Smooth muscle cell (in vitro differentiated cells): ENCODE results near the gene LRCH1. TPM values are rescaled to one million over a fixed set of nuclear protein-coding genes. Genes with fewer than 3 reads are reported as not detected.

Experiments used
- DNase-seq: peaks from one replicate; lab custom pipeline; 2025; ENCODE audit not compliant: unreplicated experiment; lab: John Stamatoyannopoulos, UW
- H2AFZ ChIP-seq: fragments of 200-600 bp; sonication (generic); 2 replicates; pipeline ENCODE4 v1.6.0; 2016; ENCODE audit warnings: antibody characterized with exemption, low read depth, mild to moderate bottlenecking
- H3F3A ChIP-seq: fragments of 200-600 bp; sonication (generic); 2 replicates; pipeline ENCODE4 v1.6.0; 2017; ENCODE audit warnings: antibody characterized with exemption, low read depth
- H3K27ac ChIP-seq: fragments of 200-600 bp; sonication (generic); 2 replicates; pipeline ENCODE4 v1.5.1; 2016; ENCODE audit warnings: low read depth, mild to moderate bottlenecking
- H3K27me3 ChIP-seq: fragments of 200-600 bp; sonication (generic); 2 replicates; pipeline ENCODE4 v1.6.1; 2016; ENCODE audit warnings: low read depth, mild to moderate bottlenecking
- H3K36me3 ChIP-seq: fragments of 200-600 bp; sonication (generic); 2 replicates; pipeline ENCODE4 v1.5.1; 2016; ENCODE audit warnings: low read depth
- H3K4me1 ChIP-seq: fragments of 200-600 bp; sonication (generic); 2 replicates; pipeline ENCODE4 v1.5.1; 2016; ENCODE audit warnings: low read depth
- H3K4me2 ChIP-seq: fragments of 200-600 bp; sonication (generic); 2 replicates; pipeline ENCODE4 v1.6.0; 2016; ENCODE audit warnings: mild to moderate bottlenecking
- H3K4me3 ChIP-seq: fragments of 200-600 bp; sonication (generic); 2 replicates; pipeline ENCODE4 v1.5.1; 2016; ENCODE audit warnings: mild to moderate bottlenecking
- H3K79me2 ChIP-seq: fragments of 200-600 bp; sonication (generic); 2 replicates; pipeline ENCODE4 v1.6.0; 2016; ENCODE audit warnings: low read depth, mild to moderate bottlenecking
- H3K9ac ChIP-seq: fragments of 200-600 bp; sonication (generic); 2 replicates; pipeline ENCODE4 v1.6.0; 2016; ENCODE audit warnings: low read depth
- H3K9me3 ChIP-seq: fragments of 200-600 bp; sonication (generic); replicated peaks from 2 replicates; pipeline ENCODE4 v1.5.1; 2016; ENCODE audit warnings: low read depth
- H4K20me1 ChIP-seq: fragments of 200-600 bp; sonication (generic); 2 replicates; pipeline ENCODE4 v1.6.0; 2016; ENCODE audit warnings: low read depth
- whole genome bisulfite sequencing: methylation state at CpG from one replicate; pipeline ENCODE4 v1.1.7; 2016; ENCODE audit warnings: low lambda C conversion rate; 5-methylcytosine and 5-hydroxymethylcytosine counted together
- polyA plus RNA-seq: library from polyadenylated mRNA; unstranded; fragments of >200 nt; fragmentation: Nextera tagmentation; extraction: Ambion mirVana; gene quantifications from 2 replicates; pipeline ENCODE4 v1.2.1, GENCODE V29; 2016
- total RNA-seq: library from RNA; depleted of rRNA; stranded (reverse); fragments of >200 nt; gene quantifications from 2 replicates; pipeline ENCODE4 v1.2.3, GENCODE V29; 2014
- TF ChIP-seq, protein P1 (sequence below): fragments of 200-600 bp; sonication (generic); IDR thresholded peaks from 2 replicates; pipeline ENCODE4 v1.5.1; 2017; ENCODE audit warnings: borderline replicate concordance, mild to moderate bottlenecking, antibody characterized with exemption; ENCODE audit not compliant: insufficient read depth, poor library complexity, severe bottlenecking

LRCH1 gene
- total and polyA plus RNA-seq, 2 experiments from 2014 or later = 9.4 to 27.7 TPM

DNA sequence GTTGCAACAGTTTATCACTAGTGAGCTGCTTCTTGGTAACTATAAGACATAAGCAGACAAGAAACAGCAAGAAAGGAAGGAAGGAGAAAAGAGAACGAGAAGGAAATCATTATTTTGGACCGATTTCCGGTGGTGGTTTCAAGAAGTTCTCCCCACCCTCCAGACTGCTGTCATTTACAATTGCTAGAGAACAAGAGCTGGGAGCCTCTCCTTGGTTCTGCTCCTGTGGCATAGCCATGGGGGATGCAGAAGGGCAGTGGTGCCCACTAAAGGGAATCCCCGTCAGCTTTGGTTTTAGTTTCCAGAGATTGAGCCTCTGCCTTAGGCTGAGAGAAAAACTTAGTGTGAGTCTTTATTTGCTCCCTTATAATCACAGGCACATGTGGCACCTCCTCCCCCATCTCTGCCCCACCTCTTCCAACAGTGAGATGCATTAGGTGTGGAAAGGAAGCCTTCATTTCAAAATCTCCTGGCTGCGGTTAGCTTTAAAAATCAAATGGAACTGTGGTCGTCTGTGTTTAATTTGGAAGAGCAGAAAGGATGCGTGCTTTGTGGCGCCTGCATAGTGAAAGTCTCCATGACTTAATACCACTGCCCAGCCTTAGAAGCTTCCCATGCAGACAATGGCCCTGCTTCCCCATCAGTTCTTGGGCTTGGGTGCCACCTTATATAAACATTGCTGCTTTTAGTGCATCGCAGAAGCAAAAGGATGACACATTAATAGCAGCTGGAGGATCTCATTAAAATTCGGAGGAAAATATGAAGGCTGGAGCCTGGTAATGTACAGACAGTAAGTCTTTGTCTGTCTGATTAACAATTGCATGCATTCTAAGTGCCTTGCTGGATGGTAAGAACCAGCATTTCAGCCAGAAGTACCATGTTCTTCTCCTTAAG, 25.0 kb downstream of the LRCH1 start:
- Histone ChIP-seq H4K20me1 (peaks cover 96% of the 10 kb centered on the region), H3K79me2 (peaks cover 90% of the 10 kb centered on the region)

DNA sequence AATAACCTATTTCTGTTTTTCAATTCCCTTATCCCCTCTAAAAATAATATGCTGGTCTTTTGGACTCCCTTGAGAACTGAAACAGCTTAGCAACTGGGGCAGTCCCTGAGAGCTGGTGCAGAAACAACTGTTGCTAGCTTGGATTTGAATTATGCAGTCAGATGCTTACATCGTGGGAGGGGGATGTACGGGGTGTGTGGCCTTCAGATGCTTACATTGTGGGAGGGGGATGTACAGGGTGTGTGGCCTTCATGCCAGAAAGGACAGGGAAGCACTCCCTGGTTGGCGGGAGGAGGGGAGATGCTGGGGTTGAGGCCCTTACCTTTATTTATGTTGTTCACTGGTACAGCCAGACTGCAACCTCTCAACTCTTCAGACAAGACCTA, 25.6 kb downstream of the LRCH1 start:
- H3K27ac ChIP-seq = no peak overlapping the region
- TF ChIP-seq, protein P1, sequence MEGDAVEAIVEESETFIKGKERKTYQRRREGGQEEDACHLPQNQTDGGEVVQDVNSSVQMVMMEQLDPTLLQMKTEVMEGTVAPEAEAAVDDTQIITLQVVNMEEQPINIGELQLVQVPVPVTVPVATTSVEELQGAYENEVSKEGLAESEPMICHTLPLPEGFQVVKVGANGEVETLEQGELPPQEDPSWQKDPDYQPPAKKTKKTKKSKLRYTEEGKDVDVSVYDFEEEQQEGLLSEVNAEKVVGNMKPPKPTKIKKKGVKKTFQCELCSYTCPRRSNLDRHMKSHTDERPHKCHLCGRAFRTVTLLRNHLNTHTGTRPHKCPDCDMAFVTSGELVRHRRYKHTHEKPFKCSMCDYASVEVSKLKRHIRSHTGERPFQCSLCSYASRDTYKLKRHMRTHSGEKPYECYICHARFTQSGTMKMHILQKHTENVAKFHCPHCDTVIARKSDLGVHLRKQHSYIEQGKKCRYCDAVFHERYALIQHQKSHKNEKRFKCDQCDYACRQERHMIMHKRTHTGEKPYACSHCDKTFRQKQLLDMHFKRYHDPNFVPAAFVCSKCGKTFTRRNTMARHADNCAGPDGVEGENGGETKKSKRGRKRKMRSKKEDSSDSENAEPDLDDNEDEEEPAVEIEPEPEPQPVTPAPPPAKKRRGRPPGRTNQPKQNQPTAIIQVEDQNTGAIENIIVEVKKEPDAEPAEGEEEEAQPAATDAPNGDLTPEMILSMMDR = no peak
- no peak overlapping the region for H3K9ac ChIP-seq

More for the DNA sequence above, 25.0 kb downstream of the LRCH1 start:
- H3K9ac ChIP-seq = no peak overlapping the region
- TF ChIP-seq, protein P1 = no peak
- H3F3A ChIP-seq = peaks cover 3% of the 10 kb centered on the region
- peak overlapping the region; percentile 6 for H3K4me2 ChIP-seq
- no peak overlapping the region for H3K27ac ChIP-seq
- no peak for DNase-seq
- no peaks in the 10 kb centered on the region for H3K36me3 ChIP-seq
- no peaks in the 10 kb centered on the region for H3K9me3 ChIP-seq
- H3K4me3 ChIP-seq = no peak overlapping the region
- no peak overlapping the region for H2AFZ ChIP-seq
- no peaks in the 10 kb centered on the region for H3K27me3 ChIP-seq
- WGBS = 73% methylated on average over 10 of the region's 10 CpGs
- H3K4me1 ChIP-seq = peaks cover 16% of the 10 kb centered on the region

DNA sequence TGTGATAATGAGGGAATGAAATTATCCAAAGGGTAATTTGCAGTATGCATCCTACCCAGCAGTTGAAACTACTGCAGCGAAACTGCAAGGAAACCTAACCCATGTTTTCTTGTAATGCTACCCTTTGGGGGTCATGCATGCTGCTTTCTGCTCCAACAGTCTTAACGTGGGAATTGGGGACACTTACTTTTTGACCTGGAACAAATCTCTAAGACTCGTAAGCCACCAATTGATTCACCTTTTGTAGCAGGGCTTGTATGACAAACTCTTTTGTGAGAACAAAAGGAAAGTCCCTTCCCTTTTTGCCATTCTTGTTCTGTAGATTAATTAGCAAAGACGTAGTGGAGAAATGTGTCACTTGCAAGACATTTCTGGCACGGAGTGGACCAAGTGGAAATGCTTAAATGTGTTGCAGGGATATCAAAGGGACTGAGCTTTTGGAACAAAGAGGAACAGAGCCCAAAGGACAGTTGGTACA, 27.4 kb downstream of the LRCH1 start:
- DNase-seq = no peak
- Histone ChIP-seq H4K20me1 (peaks cover 99% of the 10 kb centered on the region), H2AFZ (no peak overlapping the region), H3K4me1 (peaks cover 16% of the 10 kb centered on the region), H3K27ac (no peak overlapping the region), H3K9me3 (no peaks in the 10 kb centered on the region), H3K36me3 (no peaks in the 10 kb centered on the region), H3K4me2 (no peak overlapping the region), H3K27me3 (no peaks in the 10 kb centered on the region), H3K4me3 (no peak overlapping the region), H3K9ac (no peak overlapping the region), H3F3A (peaks cover 6% of the 10 kb centered on the region), H3K79me2 (peaks cover 85% of the 10 kb centered on the region)
- 92% methylated on average over 5 of the region's 5 CpGs for WGBS
- TF ChIP-seq, protein P1 = no peak

More for the DNA sequence above, 25.6 kb downstream of the LRCH1 start:
- Histone ChIP-seq H3K79me2 (peaks cover 90% of the 10 kb centered on the region), H3K4me3 (no peak overlapping the region), H3F3A (peaks cover 3% of the 10 kb centered on the region), H3K4me1 (peaks cover 16% of the 10 kb centered on the region), H3K4me2 (peak overlapping the region; percentile 6), H4K20me1 (peaks cover 96% of the 10 kb centered on the region), H3K36me3 (no peaks in the 10 kb centered on the region), H3K9me3 (no peaks in the 10 kb centered on the region), H3K27me3 (no peaks in the 10 kb centered on the region), H2AFZ (no peak overlapping the region)
- no peak for DNase-seq
- 93% methylated on average over 3 of the region's 3 CpGs for WGBS
